Activated B cell treated with CpG ODN at 0.5 μM for 24 hours (primary cell): Measurements from ENCODE around the gene RXRA. TPM values are rescaled to one million over a fixed set of nuclear protein-coding genes. Genes with fewer than 3 reads are reported as not detected.

ENCODE experiments used
- ATAC-seq: fragments of 200-7000 bp; cut with Tn5 transposase; one replicate; pipeline ENCODE4 v1.10.0; 2021; ENCODE audit warnings: low read depth, mild to moderate bottlenecking, moderate library complexity
- CTCF ChIA-PET: fragments of 350-600 bp; sonication (Branson Sonifier 250); formaldehyde crosslinking; loops from one replicate; lab custom pipeline; 2021; ENCODE audit warnings: antibody characterized with exemption; lab: Charles Lee
- POLR2A ChIA-PET: fragments of 350-600 bp; sonication (Branson Sonifier 250); formaldehyde crosslinking; loops from one replicate; lab custom pipeline; 2021; ENCODE audit warnings: antibody characterized with exemption; lab: Charles Lee
- DNase-seq: peaks from one replicate; pipeline ENCODE4 v3.0.0; 2022
- H3K27ac Mint-ChIP-seq: one replicate; pipeline ENCODE4 v1.8.0; 2020; ENCODE audit warnings: mixed read lengths
- H3K27me3 Mint-ChIP-seq: one replicate; pipeline ENCODE4 v1.8.0; 2021; ENCODE audit warnings: mixed read lengths
- H3K36me3 Mint-ChIP-seq: one replicate; pipeline ENCODE4 v1.8.0; 2021; ENCODE audit warnings: low read depth, mixed read lengths
- H3K4me1 Mint-ChIP-seq: one replicate; pipeline ENCODE4 v1.8.0; 2021; ENCODE audit warnings: mixed read lengths
- H3K4me3 Mint-ChIP-seq: one replicate; pipeline ENCODE4 v1.8.0; 2020; ENCODE audit warnings: mild to moderate bottlenecking, mixed read lengths
- H3K9me3 Mint-ChIP-seq: one replicate; pipeline ENCODE4 v1.8.0; 2020; ENCODE audit warnings: mixed read lengths
- intact Hi-C: fragments of 100-400 bp; cut with micrococcal nuclease; formaldehyde crosslinking; loops from one replicate; pipeline ENCODE4 v1.15.1; 2024
- total RNA-seq: library from RNA; stranded (reverse); gene quantifications from 2 replicates; pipeline ENCODE4 v1.2.3, GENCODE V29; 2022
- TF ChIP-seq, protein P1 (sequence below): fragments of 200-600 bp; IDR thresholded peaks from one replicate; pipeline ENCODE4 v1.8.0; 2022; ENCODE audit warnings: antibody characterized with exemption, mild to moderate bottlenecking

The RXRA gene
- total RNA-seq, 1 donor from 2014 or later, result 5.0 TPM

DNA sequence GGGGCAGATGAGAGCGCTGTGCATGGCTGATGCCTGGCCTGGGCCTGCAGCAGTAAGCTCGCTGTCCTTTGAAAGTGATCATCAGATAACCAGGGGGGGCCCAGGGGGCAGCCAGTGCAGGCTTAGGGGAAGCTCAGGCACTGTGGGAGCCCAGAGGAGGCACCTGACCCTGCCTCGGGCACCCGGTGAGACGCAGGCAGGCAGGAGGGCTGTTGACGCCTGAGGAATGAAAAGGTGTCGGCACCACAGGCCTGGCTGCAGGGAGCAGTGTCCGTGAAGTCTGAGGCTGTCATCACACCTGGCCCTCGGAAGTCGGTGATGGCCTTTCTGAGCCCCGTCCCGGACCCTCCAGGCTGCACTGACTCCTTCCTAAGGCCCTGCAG, 84.6 kb downstream of the RXRA start:
- ATAC-seq (no peak), DNase-seq (no peak)
- H3K27ac Mint-ChIP-seq, result no peak overlapping the region
- H3K4me3 Mint-ChIP-seq, result no peak overlapping the region
- no peaks in the 10 kb centered on the region for H3K36me3 Mint-ChIP-seq
- ChIA-PET POLR2A (no interaction called here), CTCF (no interaction called here)
- H3K4me1 Mint-ChIP-seq, result peaks cover 31% of the 10 kb centered on the region
- TF ChIP-seq, protein P1, sequence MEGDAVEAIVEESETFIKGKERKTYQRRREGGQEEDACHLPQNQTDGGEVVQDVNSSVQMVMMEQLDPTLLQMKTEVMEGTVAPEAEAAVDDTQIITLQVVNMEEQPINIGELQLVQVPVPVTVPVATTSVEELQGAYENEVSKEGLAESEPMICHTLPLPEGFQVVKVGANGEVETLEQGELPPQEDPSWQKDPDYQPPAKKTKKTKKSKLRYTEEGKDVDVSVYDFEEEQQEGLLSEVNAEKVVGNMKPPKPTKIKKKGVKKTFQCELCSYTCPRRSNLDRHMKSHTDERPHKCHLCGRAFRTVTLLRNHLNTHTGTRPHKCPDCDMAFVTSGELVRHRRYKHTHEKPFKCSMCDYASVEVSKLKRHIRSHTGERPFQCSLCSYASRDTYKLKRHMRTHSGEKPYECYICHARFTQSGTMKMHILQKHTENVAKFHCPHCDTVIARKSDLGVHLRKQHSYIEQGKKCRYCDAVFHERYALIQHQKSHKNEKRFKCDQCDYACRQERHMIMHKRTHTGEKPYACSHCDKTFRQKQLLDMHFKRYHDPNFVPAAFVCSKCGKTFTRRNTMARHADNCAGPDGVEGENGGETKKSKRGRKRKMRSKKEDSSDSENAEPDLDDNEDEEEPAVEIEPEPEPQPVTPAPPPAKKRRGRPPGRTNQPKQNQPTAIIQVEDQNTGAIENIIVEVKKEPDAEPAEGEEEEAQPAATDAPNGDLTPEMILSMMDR, result no peak
- H3K27me3 Mint-ChIP-seq, result no peaks in the 10 kb centered on the region
- intact Hi-C loops, result no loop called here
- no peaks in the 10 kb centered on the region for H3K9me3 Mint-ChIP-seq

DNA sequence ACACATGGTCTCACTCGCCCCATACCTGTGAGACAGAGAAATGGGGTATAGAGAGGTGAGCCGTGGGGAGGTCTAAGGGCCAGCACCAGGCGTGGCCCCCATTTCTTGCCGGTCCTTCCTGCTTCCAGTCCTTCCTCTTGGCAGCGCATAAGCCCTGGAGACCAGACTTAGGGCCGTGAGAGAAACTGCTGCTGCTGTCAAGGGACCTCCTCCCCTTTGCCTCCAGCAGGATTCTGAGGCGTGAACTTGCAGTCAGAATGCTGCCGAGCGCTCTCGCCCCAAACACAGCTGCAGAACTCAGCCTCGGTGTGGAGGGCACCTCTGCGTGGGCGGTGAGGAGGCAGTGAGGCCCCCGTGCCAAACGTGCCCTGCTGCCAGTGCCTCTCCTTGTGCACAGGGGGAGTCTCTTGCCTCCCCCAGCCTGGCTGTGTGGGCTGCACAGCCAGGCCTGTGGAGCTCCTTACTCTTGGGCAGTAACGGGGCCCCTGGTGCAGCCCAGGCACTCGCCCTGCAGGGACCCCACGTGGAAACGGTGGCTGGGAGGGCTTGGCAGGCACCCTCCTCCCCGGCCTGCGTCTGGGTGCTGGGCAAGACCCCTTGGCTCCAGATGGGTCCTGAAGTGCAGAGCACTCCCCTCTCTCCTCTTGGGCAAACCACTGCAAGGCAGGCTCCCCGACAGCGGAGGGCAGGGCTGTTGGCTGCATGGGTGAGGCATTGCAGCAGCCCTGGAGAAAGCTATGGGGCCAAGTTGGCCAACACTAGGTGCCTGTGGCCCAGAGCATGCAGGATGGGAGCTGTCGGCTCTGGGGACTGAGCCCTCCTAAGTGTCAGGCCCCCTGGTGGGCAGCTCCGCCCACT, 85.4 kb downstream of the RXRA start:
- Mint-ChIP-seq H3K27ac (no peak overlapping the region), H3K4me3 (no peak overlapping the region), H3K4me1 (peaks cover 23% of the 10 kb centered on the region), H3K27me3 (no peaks in the 10 kb centered on the region), H3K9me3 (no peaks in the 10 kb centered on the region), H3K36me3 (no peaks in the 10 kb centered on the region)
- ChIA-PET POLR2A (no interaction called here), CTCF (no interaction called here)
- ATAC-seq (no peak), DNase-seq (no peak)
- intact Hi-C loops, result no loop called here
- TF ChIP-seq, protein P1, result no peak

DNA sequence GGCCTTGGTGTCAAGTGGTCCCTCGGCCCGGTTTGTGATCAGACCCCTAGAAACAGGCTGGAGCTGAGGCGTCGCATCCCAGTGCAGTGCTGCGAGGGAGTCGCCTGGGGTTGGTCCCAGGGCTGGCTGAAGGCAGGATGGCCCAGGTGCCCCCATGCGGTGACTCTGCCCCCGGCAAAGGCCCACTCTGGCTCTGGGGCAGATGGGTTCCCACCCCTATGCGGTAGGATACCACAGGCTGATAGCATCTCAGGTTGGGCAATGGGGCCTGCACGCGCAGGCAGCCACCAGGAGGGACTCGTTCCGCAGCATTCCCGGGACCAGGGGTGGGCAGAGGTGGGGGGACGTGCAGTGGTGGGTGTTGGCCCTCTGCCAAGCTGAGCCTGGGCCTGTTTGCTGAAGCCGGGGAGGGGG, 86.0 kb downstream of the RXRA start:
- no peak for DNase-seq
- ChIA-PET CTCF (no interaction called here), POLR2A (no interaction called here)
- Mint-ChIP-seq H3K27ac (no peak overlapping the region), H3K4me3 (no peak overlapping the region), H3K36me3 (no peaks in the 10 kb centered on the region), H3K4me1 (peaks cover 16% of the 10 kb centered on the region), H3K27me3 (no peaks in the 10 kb centered on the region), H3K9me3 (no peaks in the 10 kb centered on the region)
- TF ChIP-seq, protein P1, result no peak
- no peak for ATAC-seq
- intact Hi-C loops, result no loop called here

DNA sequence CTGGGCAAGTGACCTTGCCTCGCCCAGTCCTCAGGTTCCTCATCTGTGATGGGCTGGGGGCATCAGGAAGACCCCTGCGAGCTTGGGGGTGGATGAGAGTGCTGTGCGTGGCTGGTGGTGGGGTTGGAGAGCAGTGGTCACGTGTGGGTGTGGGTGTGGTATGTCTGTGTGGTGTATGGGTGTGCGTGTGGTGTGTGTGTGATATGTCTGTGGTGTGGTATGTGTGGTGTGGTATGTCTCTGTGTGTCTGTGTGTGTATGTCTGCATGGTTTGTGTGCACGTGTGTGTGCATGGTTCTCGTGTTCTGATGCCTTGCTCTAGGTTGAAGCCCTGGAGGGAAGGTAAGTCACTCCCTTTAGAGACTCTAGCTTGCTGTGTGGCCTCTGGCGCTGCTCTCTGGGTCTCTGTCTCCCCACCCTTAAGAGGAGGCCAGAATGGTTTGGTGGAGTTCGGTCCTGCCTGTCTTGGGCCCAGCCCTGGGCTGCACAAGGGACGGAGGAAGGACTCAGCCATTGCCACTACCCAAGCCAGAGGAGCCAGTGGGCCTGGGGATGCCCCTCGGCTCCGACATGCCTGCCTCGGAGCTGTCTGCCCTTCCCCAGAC, 87.0 kb downstream of the RXRA start:
- Mint-ChIP-seq H3K4me3 (no peak overlapping the region), H3K27ac (no peak overlapping the region), H3K9me3 (no peaks in the 10 kb centered on the region), H3K27me3 (no peaks in the 10 kb centered on the region), H3K36me3 (no peaks in the 10 kb centered on the region), H3K4me1 (peaks cover 7% of the 10 kb centered on the region)
- ChIA-PET CTCF (no interaction called here), POLR2A (no interaction called here)
- ATAC-seq (no peak), DNase-seq (no peak)
- TF ChIP-seq, protein P1, result no peak
- intact Hi-C loops, result no loop called here

DNA sequence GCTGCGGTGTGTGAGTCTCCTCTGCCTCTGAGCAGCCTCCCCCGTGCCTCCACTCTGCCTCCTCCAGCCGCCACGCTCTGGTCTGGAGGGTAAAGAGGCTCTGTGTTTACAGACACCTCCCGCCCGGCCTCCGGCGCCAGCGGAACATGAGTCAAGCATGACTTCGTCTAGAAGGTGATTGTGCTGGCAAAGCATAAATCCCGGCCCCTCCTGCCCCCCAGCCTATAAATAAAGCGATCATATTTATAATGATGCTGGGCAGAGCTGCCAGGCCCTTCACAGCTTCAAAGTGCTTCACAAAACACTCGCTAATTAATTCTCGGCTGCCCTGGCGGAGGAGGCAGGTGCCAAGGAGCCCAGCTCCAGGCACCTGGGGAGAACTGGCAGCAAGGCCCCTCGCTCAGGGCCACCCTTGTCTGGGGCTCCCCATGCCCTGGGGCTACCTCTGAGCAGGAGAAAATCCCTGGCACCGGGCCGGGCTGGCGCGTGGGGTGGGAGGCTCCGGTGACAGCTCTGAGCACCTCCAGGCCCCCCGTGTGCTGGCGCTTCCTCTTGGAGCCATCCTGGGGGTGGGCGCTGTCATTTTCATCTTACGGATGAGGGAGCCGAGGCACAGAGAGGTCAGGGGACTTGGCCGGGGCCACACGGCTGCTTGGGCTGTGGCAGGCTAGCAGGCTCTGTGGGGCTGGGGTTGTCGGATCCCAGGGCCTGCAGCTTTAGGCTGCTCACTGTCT, 87.8 kb downstream of the RXRA start:
- H3K36me3 Mint-ChIP-seq, result no peaks in the 10 kb centered on the region
- no peaks in the 10 kb centered on the region for H3K9me3 Mint-ChIP-seq
- ChIA-PET CTCF (no interaction called here), POLR2A (no interaction called here)
- H3K27ac Mint-ChIP-seq, result no peak overlapping the region
- DNase-seq, result no peak
- no peaks in the 10 kb centered on the region for H3K27me3 Mint-ChIP-seq
- peaks cover 4% of the 10 kb centered on the region for H3K4me1 Mint-ChIP-seq
- H3K4me3 Mint-ChIP-seq, result no peak overlapping the region
- TF ChIP-seq, protein P1, result no peak
- ATAC-seq, result no peak
- intact Hi-C loops, result no loop called here
